OCI-LY1 (cell line): ENCODE data around the gene UNC5A.

Source experiments
- EZH2 ChIP-seq: fragments of 200-600 bp; sonication (generic), shearing (Covaris generic); IDR thresholded peaks from 2 replicates; pipeline ENCODE4 v1.8.0; 2017; ENCODE audit warnings: borderline replicate concordance, mixed run types, mild to moderate bottlenecking, antibody characterized with exemption, low read length, moderate library complexity, mixed read lengths
- TF ChIP-seq, protein P1 (sequence below): fragments of 200-600 bp; sonication (generic), shearing (Covaris generic); IDR thresholded peaks from 2 replicates; pipeline ENCODE4 v1.5.1; 2017; ENCODE audit warnings: mild to moderate bottlenecking, antibody characterized with exemption, low read length, moderate library complexity, mixed read lengths

DNA sequence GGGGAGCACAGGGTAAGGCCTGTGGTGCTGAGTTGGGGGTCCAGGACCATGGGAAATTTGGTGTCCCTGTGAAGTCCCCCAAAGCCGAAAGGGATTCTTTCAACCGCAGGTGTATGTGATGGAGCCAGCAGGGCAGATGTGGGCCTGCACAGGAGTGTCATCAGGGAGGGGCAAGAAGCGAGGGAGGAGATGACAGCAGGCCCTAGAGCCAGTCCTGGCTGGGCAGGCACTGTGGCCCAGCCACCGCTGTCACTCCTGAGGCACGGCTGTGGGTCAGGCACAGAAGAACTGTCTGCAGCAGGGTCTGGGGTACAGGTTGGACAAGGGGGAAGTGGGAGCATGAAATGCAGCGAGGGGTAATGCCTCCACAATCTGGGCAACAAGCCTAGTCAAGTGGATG is 83.9 kb downstream of the UNC5A start:
- TF ChIP-seq, protein P1, sequence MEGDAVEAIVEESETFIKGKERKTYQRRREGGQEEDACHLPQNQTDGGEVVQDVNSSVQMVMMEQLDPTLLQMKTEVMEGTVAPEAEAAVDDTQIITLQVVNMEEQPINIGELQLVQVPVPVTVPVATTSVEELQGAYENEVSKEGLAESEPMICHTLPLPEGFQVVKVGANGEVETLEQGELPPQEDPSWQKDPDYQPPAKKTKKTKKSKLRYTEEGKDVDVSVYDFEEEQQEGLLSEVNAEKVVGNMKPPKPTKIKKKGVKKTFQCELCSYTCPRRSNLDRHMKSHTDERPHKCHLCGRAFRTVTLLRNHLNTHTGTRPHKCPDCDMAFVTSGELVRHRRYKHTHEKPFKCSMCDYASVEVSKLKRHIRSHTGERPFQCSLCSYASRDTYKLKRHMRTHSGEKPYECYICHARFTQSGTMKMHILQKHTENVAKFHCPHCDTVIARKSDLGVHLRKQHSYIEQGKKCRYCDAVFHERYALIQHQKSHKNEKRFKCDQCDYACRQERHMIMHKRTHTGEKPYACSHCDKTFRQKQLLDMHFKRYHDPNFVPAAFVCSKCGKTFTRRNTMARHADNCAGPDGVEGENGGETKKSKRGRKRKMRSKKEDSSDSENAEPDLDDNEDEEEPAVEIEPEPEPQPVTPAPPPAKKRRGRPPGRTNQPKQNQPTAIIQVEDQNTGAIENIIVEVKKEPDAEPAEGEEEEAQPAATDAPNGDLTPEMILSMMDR: no peak
- TF ChIP-seq EZH2: no peak
